GM12801 (cell line): ENCODE results near the gene TSEN15.

Source experiments
- TF ChIP-seq, protein P1 (sequence below): IDR thresholded peaks from one replicate; pipeline ENCODE4 v1.5.1; 2011; ENCODE audit warnings: control low read depth; ENCODE audit not compliant: insufficient read length; ENCODE audit errors: extremely low read depth

Gene TSEN15

DNA sequence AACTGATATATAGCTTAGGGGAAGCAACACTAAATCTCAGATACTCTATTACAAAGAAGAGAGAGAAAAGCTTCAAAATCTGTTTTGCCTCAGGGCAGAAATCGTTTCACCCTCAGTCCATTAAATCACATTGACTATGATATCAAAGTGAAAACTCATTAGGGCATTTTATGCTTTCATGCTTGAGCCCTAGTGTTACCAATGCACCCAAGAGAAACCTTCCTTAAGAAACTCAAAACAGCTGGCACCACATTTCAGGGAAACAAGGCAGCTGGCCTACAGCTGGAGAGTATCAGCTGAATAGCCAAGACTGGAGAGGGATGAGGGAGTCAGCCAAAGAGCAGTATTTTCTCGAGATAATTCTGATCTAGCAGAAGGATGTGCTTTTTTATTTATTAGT is 28.9 kb upstream of the TSEN15 start:
- TF ChIP-seq, protein P1, sequence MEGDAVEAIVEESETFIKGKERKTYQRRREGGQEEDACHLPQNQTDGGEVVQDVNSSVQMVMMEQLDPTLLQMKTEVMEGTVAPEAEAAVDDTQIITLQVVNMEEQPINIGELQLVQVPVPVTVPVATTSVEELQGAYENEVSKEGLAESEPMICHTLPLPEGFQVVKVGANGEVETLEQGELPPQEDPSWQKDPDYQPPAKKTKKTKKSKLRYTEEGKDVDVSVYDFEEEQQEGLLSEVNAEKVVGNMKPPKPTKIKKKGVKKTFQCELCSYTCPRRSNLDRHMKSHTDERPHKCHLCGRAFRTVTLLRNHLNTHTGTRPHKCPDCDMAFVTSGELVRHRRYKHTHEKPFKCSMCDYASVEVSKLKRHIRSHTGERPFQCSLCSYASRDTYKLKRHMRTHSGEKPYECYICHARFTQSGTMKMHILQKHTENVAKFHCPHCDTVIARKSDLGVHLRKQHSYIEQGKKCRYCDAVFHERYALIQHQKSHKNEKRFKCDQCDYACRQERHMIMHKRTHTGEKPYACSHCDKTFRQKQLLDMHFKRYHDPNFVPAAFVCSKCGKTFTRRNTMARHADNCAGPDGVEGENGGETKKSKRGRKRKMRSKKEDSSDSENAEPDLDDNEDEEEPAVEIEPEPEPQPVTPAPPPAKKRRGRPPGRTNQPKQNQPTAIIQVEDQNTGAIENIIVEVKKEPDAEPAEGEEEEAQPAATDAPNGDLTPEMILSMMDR, result no peak

DNA sequence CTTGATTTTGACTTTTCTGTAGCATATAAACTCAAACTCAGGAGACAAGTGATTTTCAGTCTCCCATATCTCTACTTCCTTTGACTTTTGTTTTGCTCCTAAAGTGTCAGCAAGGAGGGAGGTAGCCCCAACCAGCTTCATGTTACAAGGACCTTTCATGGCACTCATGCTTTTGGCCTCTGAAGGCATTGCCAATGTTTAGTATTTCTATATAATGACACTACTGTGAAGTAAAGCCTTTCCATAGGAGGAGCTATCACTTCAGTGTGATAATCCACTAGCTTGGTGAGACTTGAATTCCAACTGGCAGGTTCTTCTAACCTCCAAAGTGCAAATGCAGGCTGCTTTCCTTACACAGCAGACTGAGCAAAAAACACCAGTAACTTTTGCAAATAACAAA is 28.4 kb upstream of the TSEN15 start:
- TF ChIP-seq, protein P1, result no peak

GRCh38 chr1:184025242-184025675 is 26.3 kb upstream of the TSEN15 start:
- TF ChIP-seq, protein P1, result no peak

DNA sequence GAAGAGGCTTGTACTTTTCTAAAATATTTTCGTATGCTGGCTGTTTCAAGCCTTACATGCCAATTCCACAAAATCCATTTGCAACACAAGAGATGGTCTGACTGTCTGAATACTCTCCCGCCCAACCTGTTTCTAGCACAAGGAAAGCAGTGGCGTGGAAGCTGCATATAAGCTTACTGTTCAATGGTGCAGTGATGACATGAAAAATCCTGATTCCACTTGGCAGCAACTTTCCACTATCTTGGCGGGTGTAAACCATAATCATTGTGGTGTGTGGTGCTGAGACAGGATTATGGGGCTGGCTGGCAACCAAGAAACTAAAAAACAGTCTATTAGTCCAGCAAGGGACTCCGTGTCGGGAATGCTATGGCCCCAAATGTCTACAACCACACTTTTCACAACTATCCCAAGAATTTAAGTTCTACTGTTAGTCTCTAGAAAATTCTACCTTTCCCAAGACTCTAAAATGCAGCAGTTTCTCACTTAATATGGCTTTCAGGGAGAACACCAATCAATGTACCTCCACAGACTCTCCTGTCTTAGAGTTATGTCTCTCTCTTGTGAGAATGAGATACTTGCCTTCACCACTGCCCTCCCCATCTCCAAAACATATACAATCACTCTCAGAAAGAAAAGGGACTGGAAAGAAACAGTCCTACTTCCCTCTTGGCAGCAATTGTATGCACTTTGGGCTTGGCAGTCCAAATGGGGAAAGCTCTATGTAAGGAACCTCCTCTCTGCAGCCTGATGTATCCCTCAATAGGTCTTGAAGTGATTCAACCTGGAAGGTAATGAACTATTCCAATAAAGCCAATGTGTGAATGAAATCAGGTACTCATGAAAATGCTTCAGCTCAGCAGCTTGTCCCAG is 23.5 kb upstream of the TSEN15 start:
- TF ChIP-seq, protein P1, result no peak

- TF ChIP-seq, protein P1, result no peak
Observed at GRCh38 chr1:184028854-184029623, 22.5 kb upstream of the TSEN15 start.

DNA sequence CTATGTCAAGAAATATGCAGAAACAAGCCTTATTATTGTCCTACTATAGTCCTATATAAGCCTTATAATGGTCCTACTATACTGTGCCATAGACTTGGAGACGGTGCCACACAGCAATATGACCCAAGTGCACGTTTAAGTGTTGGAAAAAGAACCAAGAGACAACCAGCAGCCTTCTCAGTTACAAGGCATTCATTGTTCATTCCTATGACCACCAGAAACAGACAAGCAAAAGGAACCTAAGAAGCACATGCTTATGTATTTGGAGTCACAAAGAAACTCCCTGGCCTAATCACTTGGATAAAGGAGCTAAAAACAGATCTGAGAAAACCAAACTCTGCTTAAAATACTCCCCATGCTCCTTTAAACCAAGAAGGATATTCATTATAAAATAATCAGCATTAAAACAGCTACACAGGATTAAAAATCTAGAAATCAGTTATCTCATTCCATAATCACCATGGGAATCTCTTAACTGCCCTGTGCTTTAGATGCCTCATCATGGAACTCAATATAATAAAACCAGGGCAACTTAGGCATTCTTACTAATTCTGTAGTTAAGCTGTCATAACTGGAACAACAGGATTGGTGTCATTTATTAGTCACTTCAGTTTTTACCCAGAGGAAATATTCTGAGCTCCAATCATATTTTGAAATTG is 21.0 kb upstream of the TSEN15 start:
- TF ChIP-seq, protein P1, result no peak

DNA sequence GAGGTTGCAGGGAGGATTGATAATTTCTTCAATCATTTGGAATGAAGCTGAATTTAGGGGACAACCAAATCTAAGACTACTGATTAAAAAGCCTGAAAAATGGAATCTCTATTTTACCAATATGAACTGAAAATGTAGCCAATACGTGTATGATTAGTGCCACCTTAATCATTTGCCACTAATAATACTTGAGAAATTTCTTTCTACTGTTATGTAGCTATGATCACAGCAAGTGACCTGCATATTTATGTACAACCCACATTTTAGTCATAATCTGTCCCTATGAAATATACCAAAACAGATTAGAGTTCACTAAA is 20.5 kb upstream of the TSEN15 start:
- TF ChIP-seq, protein P1, result no peak
